Measurements from ENCODE around the gene MN1. TPM values are rescaled to one million over a fixed set of nuclear protein-coding genes. Genes with fewer than 3 reads are reported as not detected.

Gene MN1
- polyA plus RNA-seq, 12 donors = 10.6 to 27.6 (median 16.2) TPM; not detected in 1

DNA sequence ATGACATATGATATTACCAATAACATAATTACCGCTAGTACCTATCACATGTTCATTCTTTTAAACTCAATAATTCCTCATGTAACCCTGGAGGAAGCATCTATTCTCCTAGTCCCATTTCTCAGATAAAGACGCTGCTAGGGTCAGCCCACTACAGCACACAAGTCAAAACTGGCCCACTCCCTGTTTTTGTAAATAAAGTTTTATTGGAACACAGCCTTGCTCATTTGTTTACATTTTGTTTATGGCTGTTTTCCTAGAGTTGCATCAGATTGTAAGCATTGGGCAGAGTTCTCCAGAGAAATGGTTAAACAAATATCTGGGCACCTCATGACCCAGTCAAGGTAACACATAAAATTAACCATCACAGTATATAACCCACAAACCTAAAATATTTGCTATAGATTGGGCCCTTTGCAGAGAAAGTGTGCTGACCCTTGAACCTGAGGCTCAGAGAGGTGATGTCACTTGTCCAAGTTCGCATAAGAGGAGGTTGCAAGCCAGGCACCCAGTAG, 36.8 kb downstream of the MN1 start:
- DNase-seq = no peak

DNA sequence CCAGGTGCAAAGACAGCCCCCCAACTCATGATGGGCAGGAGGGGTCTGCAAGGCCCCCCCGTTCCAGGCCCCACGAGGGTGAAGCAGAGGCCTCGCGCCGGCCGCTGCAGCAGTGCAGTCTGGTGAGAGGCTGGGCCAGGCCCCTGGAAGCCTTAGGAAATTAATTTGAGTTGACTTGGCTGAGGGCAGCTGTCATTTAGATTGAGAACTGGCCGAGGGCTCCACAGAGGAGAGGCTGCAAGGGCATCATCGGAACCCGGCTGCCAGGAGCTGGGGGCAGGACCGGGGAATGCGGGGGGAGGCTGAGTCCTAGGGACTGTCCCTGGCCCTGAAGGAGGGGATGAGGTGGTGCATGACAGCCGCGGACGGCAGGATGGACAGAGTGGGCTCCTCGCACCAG, 39.9 kb downstream of the MN1 start:
- no peak for DNase-seq

DNA sequence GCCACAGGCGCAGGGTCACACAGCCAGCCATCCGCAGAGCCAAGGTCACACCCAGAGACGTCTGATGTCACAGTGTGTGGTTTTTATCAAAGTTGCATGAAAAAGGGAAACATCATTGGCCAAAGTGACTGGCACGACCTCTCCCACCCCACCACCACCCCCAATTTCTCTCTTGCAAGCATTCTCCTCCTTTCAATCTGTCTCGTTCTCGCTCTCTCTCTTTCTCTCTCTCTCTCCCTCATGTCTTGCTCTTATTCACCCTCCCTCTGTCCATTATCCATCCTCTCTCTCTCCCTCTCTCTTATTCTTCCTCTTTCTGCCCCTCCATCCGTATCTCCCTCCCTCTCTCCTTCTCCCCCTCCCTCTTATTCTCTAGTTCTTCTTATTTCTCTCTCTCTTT, 40.6 kb downstream of the MN1 start:
- DNase-seq = no peak

DNA sequence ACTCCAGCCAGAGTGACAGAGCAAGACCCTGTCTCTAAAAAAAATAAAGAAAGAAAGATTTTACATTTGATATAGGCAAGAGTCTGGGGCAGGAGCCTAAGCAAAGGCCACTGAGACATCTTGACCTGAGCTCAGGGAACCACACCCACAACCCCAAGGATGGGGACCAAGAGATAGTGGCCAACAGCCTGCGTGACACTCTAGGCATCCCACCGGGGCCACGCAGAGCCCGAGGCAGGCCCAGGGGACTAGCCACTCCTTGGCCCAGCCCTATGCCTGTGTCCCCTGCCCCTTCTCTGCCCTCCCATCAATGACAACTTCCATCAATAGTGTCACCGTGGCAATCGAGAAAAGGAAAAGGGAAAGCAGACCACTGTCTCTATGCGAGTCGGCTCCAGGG, 41.1 kb downstream of the MN1 start:
- no peak for DNase-seq

DNA sequence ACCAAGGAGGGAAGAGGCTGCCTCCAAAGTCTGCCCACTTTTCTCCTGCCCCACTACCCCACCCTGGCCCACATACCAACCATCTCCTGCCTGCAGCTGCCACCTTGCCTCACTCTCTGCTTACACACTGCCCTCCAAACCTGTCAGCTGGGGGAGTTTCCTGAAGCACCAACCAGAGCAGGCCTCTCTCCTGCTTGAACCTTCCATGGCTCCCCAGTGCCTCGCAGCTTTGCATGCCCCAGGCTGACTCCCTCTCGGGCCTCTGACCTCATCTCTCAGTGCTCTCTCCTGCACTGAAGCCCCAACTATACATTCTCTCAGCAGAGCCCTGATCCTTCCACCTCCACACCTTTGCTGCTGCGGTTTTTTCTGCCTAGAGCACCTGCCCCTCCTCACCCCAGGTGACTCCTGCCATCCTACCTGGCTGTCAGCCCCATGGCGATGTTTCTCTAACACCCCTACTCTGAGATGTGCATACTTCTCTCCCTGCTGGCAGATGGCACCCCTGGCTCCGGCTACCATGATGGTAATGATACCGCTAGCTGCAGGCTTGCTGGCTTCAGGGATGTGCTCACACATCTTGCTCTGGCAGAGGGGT, 43.5 kb downstream of the MN1 start:
- DNase-seq = no peak

DNA sequence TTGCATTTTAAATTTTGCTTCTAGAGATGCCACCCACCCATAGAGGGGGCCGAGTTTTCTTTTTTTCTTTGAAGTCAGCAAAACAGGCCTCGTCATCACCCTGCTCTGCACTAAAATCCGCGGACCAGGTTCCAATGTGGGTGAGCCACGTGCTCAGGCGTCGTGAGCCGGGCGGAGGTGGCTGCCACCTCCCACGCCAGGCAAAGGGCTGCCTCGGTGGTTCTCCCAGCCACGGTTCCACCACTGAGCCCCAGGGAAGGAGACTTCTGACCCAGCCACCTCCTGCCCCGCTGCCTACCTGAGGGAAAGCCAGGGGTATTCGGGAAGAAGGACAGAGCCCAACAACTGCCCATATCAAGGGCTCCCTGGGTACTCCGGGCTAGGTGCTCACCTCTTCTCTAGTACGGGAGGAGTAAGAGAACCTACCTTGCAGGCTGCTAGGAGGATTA, 45.3 kb downstream of the MN1 start:
- DNase-seq = no peak

DNA sequence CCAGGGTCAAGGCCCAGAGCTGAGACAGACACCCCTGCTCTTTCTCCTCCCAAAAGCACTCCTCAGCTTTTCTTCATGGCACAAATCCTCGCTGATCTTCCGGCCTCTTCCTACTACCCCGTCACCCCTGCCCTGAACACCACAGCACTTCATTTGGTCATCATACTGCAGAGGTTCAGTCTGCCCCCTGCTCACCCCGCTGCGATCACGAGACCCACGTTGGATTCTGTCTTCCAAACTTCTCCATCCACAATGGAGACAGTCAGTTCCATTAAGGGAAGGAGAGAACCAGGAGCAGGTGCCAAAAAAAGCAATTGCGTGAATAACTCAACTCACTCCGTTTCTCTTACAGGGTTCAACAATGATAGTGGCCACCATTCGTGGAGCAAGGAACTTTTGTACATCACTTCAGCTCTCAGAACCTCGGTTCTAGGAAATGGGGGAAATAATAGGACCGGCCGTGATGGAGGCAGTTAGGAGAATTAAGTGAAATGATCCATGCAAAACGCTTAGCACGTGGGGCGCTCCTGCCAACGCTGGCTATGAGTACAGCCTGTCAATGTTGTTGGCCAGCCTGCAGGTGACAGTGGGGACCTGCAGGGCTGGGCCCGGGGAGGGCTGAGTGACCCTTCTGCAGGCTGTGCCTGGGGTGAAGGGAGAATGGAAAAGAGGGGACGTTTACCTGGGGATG, 45.9 kb downstream of the MN1 start:
- DNase-seq = no peak

DNA sequence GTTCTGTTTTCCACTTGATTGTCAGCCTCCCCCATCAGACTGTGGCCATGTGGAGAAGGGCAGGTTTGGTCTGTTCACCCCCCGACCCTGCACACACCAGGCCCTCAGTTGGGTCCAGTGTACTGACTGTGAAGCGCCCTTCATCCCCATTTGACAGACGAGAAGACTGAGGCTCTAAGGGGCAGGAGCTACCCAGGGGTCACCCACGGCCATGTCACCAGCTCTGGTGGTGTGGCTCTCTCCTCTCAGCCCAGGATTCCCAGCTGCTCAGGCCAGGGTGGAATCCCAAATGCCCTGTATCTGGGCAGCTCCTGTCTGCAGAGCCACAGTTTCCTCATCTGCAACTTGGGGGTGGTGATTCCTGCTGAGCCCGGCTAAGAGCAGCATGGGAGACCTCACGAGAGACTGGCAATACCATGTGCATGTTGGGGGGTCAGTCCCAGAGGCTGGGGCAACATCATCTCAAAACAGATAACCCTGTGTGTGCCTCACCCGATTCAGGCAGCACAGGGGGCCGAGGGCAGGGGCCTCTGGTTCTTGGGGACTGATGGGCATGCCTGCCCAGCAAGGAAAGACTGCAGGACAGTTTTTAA, 46.6 kb downstream of the MN1 start:
- no peak for DNase-seq

DNA sequence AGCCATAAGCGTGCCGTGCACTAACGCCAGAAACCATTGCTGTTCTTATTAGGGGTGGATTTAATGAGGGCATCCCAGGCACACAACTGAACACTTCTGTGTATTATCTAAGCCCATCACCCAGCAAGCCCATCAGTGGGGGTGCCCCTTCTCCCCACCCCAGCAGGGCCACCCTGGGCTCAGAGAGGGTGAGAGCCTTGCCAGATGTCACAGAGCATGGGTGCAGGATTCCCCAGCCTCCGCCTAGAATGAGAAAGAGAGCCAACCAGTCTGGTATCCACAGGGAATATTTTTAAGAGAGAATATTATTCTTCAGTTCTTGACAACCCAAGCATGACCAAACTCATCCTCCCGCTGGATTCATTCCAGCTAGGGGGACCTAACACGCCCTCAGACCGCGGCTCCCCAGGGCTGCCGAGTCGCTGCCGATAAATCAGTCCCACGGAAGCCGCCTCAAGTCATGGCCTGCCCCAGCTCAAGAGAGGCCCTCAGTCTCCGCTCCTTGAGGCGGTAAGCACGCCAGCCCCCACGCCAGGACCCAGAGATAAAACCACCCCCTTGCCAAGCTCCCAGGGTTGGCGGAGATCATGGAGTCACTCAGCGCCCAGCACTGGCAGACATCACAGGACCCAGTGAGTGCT, 47.2 kb downstream of the MN1 start:
- DNase-seq = no peak

DNA sequence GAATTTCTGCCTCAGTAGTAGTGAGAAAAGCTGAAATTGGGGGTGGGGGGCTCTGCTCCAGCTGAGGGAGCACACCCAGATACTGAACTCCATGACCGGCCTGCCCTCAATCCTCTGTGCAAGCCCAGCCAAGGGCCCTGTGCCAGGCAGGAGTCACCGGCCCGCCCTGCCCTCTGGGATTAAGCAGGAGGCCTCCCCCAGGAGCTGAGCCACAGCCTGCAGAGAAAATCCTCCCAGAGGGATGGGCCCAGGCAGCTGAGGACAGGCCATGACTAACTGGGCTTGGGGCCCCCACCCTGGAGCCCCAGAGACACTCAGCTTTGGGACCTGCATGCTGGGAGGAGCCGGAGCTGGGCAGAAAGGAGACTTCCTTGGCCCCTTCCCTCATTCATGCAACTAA, 48.8 kb downstream of the MN1 start:
- no peak for DNase-seq

DNA sequence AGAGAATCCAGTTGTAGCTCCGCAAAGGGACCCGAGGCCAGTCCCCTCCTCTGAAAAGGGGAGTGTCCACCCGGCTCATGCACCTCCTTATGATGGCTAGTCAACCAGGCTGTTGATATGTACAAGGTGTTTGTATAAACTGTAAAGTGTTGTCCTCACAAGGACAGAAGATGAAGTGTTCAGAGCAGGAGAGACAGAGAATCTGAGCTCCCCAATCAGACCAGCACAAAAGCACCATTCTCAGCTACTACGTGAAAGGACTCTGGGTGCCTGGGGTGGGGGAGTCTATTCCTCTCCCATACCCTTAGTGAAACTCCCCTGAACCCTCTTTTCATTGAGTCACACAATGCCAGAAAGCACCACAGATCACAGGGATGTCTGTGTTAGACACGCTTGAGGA, 49.4 kb downstream of the MN1 start:
- no peak for DNase-seq

DNA sequence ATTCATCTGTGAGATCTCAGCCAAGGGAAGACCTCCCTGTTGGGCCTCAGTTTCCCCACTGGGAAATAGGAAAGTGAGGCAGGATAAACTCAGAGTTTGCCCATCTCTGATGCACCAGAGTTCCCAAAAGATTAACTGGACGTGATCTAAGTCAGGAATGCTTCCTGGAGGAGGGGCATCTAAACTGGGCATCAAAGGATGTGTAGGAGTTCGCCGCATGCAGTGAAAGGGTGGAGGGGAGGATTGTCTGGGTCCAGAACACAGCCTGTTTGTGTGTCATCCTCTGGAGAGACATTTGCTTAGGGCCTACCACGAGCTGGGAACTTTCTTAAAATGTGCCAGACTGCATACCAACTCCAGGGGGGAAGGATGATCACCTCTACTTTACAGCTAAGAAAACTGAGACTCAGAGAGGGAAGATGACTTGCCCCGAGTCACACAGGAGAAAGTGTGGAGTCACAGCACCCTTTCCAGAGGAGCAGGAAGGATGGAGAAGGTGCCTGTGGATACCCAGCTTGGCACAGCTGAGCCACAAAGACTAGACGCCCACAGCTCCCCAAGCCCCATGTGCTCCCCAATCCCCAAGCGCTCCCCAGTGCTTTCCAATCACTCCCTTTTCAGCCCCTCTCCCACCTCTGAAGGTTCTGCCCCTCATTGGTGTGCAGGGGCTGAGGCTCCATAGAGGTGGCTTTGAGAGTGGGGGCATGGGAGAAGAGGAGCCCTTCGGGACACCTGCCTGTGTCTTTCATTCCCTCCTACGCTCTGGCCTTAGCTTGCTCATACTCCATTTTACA, 50.1 kb downstream of the MN1 start:
- no peak for DNase-seq

DNA sequence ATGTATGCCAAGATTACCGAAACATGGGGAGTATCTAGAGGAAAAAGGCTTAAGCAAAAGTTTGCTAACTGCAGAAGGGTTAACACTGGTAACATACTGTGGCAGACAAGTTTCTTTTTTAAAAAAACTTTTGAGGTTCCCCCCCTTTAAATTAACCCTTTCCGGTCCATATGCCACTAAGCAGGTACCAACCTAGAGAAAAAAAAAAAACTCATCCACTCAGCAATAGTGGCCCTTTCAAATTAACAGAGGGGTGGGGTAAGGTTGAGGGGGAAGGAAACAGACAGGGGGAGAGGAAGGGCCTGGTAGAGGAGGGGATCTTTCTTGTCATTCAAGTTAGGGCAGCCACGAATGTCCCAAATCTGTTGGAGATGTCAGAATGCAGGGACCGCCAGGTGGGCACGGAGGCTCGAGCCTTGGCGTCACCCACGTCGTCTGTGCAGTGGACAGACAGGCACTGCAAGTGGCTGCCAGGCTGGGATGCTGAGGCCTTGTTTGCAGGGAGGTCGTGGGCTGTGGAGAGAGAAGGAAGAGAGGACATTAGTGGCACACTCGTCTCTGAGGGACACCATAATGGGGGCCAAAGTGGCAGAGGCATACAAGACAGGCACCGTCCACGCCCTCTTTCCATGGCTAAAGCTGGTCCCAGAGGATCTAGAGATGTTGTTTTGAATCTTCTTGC, 50.8 kb downstream of the MN1 start:
- DNase-seq = no peak

DNA sequence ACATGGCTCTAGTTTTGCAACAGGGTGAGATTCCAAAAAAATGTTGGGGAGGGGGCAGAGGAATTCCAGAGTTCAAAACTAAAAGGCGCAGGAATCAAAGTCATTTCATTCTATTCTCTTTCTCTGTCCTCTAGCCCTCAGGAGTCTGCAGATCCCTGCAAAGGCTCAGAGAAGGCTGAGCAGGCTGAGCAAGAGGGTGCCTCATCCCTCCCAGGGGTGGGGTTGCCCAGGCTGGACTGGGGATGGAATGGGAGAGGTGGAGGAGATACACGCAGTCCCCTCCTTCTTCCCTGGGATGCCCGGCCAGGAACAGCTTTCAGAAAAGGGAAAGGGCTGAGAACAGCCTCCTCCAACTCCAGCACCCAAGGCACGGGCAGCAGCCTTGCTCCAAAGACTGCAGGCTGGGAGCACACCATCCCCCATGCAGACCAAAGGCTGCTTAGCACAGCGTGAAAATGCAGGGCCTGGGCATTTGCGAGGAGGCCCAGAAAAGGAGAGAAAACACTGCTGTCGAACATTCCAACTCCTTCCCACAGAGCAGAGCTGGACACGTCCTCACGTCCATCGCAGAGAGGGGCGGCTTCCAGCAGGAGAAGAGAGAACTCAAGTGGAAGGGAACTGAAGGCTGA, 51.8 kb downstream of the MN1 start:
- peak; percentile 45 for DNase-seq

DNA sequence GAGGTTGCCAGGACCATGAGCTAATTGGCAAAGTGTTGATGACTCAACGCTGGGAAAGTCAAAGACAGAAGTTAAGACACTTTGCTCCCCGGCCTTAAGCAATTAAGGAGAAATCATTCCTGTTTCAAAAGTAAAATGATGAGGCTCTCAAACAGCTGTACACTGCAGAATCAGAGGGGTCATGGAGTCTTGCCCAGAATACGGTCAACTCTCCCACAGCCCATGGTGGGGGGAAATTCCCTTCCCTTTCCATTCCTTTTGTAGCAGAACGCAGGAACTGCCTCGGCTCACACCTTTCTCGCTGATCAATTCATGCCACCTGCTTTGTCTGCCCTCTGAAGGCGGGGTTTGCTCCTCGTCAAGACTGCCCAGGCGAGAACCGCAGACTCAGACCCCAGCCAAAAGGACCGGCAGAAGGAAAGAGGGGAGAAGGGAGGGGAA, 52.8 kb downstream of the MN1 start:
- DNase-seq = peak; percentile 79

DNA sequence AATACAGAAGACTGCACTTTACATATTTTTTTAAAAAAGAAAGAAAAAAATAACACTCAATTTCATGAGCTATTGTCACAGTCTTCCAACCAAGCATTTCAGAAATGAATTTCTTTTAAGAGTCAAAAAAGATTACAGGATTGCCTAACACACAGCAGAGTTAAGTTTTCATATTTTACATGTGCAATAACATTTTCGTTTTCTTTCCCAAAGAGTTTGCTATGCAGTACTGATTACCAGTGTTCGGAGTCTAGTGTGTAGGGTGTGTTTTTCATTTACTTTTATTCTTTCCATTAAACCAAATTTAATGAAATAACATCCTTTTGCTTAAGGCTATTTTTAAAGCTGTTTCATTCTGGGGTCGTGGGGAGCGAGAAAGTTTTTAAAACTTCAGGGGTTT, 53.2 kb downstream of the MN1 start:
- DNase-seq = no peak

DNA sequence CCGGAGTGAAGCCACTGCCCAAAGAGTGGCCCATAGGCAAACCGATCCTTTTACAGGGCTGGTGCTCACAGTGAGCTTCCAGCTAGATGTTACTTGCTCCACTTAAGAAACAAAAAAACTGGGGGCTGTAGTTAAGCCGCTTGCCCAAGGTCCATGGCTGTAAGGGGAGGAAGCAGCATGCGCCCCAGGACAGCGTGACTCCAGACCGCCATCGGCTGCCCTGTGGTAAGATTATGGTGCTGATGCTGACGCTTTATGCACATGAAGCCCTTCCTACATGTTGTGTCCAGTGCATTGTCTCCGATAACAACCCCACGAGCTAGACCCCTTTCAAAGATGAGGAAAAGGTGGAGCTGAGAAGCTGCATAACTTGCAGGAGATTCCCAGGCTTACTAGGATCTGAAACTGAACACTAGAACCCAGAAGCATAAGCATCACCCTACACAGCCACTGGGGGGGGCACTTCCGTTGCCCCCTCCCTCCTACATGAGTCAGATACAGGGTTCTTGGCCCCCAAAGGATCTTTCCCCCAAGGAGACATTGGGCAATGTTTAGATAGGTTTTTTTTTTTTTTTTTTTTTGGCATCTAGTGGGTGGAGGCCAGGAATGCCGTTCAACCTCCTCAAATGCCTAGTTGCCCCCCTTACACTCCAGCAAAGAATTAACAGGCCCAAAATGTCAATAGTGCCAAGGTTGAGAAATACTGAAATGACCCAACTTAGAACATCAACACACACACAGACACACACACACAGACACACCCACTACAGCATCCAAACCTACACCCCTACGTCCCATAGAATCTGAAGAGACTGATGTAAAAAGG, 53.9 kb downstream of the MN1 start:
- no peak for DNase-seq

DNA sequence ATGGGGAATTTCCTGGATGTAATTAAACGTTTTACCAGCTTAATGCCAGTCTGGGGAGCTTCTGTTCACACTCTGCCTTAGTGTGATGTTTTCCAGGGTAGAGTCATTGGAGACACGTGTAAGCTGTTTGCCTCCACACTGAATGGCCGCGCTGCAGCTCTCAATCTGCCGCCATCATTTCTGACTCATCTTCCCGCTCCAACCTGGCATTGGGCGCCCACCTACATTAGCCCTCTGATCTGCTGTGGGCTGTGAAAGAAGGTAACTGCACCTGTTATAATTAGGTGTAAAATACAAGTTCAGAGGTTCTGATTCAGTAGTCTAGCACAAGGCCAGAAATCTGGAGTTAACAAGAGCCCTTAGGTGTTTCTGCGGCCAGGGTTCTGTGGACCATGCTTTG, 54.6 kb downstream of the MN1 start:
- no peak for DNase-seq

DNA sequence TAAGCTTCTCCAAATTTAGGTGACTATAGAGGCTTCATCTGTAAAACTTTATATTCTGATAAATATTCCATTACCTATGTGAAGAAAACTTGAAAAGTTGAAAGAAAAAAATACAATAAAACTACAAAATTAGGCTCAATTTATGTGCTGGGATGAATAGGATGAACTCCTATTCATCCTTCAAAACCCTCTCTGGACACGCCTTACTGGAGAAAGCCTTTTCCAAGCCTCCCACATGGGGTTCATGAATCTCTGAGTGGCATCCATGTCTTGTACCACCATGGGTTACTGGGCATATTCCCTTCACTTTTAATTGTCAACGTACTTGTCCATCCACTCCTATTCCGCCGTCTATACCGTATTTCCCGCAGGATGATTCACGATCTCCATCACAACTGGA, 55.7 kb downstream of the MN1 start:
- no peak for DNase-seq

DNA sequence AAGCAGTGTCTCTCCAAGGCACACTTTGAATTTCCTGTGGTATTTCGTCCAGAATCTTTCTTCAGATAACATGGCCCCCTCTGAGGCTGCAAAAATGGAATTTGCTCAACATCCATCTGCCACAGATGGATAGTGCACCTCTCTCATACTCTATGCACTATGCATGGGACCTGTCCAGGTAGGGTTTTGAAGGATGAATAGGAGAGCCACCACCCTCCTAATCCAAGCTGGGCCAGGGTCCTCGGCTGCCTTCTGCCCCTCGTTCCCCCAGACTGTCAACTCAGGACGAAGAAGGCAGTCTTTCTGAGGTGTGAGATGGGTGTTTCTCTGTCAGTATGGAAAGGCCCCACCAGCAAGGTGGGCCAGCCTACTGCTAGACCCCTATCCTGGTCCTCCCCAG, 56.4 kb downstream of the MN1 start:
- no peak for DNase-seq

Data from muscle of arm (tissue), 12 donors.